HG03520 (cell line): ENCODE results near the gene TMIE.
A peak's percentile ranks its signal among the peaks of the same experiment; 100 is the strongest.
"Not testable (repeated sequence)": the region's sequence is repeated elsewhere in the genome, so short reads cannot be mapped to it uniquely, and the experiment has no call there.

ENCODE experiments used
- ATAC-seq: cut with Tn5 transposase; IDR thresholded peaks from one replicate; pipeline ENCODE4 v1.9.1; 2021; ENCODE audit warnings: mild to moderate bottlenecking, moderate library complexity; ENCODE audit not compliant: unreplicated experiment

TMIE gene

GRCh38 chr3:46719044-46719565 lies 17.9 kb downstream of the TMIE start:
- no peak for ATAC-seq

- ATAC-seq: no peak
Measured at GRCh38 chr3:46719735-46720271, 18.6 kb downstream of the TMIE start.

- ATAC-seq: no peak
Measured at GRCh38 chr3:46721009-46721408, 19.8 kb downstream of the TMIE start.

GRCh38 chr3:46722443-46722842 lies 21.3 kb downstream of the TMIE start:
- ATAC-seq: no peak

GRCh38 chr3:46724424-46724823 lies 23.2 kb downstream of the TMIE start:
- no peak for ATAC-seq

- no peak for ATAC-seq
Measured at GRCh38 chr3:46725621-46726314, 24.6 kb downstream of the TMIE start.

- no peak for ATAC-seq
Measured at GRCh38 chr3:46729038-46729437, 27.8 kb downstream of the TMIE start.

GRCh38 chr3:46730819-46731218 lies 29.6 kb downstream of the TMIE start:
- no peak for ATAC-seq

- ATAC-seq: no peak
Measured at GRCh38 chr3:46731795-46732194, 30.6 kb downstream of the TMIE start.

GRCh38 chr3:46733026-46733800 lies 32.0 kb downstream of the TMIE start:
- ATAC-seq: no peak

- no peak for ATAC-seq
Measured at GRCh38 chr3:46734773-46735172, 33.6 kb downstream of the TMIE start.

- ATAC-seq: no peak
Measured at GRCh38 chr3:46736006-46736872, 35.0 kb downstream of the TMIE start.

- no peak for ATAC-seq
Measured at GRCh38 chr3:46737329-46737731, 36.1 kb downstream of the TMIE start.

- ATAC-seq: not testable (repeated sequence)
Measured at GRCh38 chr3:46739565-46739964, 38.4 kb downstream of the TMIE start.

- ATAC-seq: no peak
Measured at GRCh38 chr3:46742992-46743585, 41.9 kb downstream of the TMIE start.

- ATAC-seq: no peak
Measured at GRCh38 chr3:46746711-46747110, 45.5 kb downstream of the TMIE start.

- no peak for ATAC-seq
Measured at GRCh38 chr3:46748170-46748569, 47.0 kb downstream of the TMIE start.

GRCh38 chr3:46749129-46749528 lies 47.9 kb downstream of the TMIE start:
- ATAC-seq: no peak

- ATAC-seq: no peak
Measured at GRCh38 chr3:46750555-46751038, 49.4 kb downstream of the TMIE start.

- ATAC-seq: peak; percentile 50
Measured at GRCh38 chr3:46753127-46753526, 51.9 kb downstream of the TMIE start.
